Umbilical cord (tissue), 2 donors: ENCODE data around the gene ACTR6. TPM values are rescaled to one million over a fixed set of nuclear protein-coding genes. Genes with fewer than 3 reads are reported as not detected.
A peak's percentile ranks its signal among the peaks of the same experiment; 100 is the strongest.
"Not testable (repeated sequence)": the region's sequence is repeated elsewhere in the genome, so short reads cannot be mapped to it uniquely, and the experiment has no call there.

ENCODE experiments used
- DNase-seq: peaks from one replicate; pipeline ENCODE4 v3.0.0-alpha.2; 2015; ENCODE audit warnings: low spot score
- total RNA-seq: library from RNA; depleted of rRNA; stranded (reverse); fragments of >200 nt; gene quantifications from one replicate; pipeline ENCODE4 v1.2.3, GENCODE V29; 2014; ENCODE audit warnings: low replicate concordance; ENCODE audit not compliant: insufficient read depth

ACTR6 gene
- total RNA-seq: 26.2 TPM

- DNase-seq: peak; percentile 99
Observed at GRCh38 chr12:100200463-100201181, at the start of gene ACTR6. Gene ACTR6, plus strand, starts transcription at chr12:100200815. Its CDS starts 37 bp downstream, at chr12:100200852.

- DNase-seq: no peak
Observed at GRCh38 chr12:100151769-100152168, 48.8 kb upstream of the ACTR6 start.

GRCh38 chr12:100153131-100153530, 47.5 kb upstream of the ACTR6 start:
- DNase-seq: no peak

GRCh38 chr12:100154474-100155247, 46.0 kb upstream of the ACTR6 start:
- DNase-seq: peak; percentile 43

- no peak for DNase-seq
Observed at GRCh38 chr12:100156731-100157426, 43.7 kb upstream of the ACTR6 start.

GRCh38 chr12:100157427-100157821, 43.2 kb upstream of the ACTR6 start:
- no peak for DNase-seq

- no peak for DNase-seq
Observed at GRCh38 chr12:100158535-100158934, 42.1 kb upstream of the ACTR6 start.

GRCh38 chr12:100159391-100160104, 41.1 kb upstream of the ACTR6 start:
- no peak for DNase-seq

- peak; percentile 71 for DNase-seq
Observed at GRCh38 chr12:100163416-100164152, 37.0 kb upstream of the ACTR6 start.

- no peak for DNase-seq
Observed at GRCh38 chr12:100164153-100164704, 36.4 kb upstream of the ACTR6 start.

- no peak for DNase-seq
Observed at GRCh38 chr12:100165356-100165755, 35.3 kb upstream of the ACTR6 start.

GRCh38 chr12:100166232-100166631, 34.4 kb upstream of the ACTR6 start:
- DNase-seq: no peak

- no peak for DNase-seq
Observed at GRCh38 chr12:100168562-100168961, 32.1 kb upstream of the ACTR6 start.

GRCh38 chr12:100169345-100169744, 31.3 kb upstream of the ACTR6 start:
- no peak for DNase-seq

GRCh38 chr12:100170313-100170858, 30.2 kb upstream of the ACTR6 start:
- DNase-seq: peak; percentile 28

GRCh38 chr12:100171248-100171647, 29.4 kb upstream of the ACTR6 start:
- peak; percentile 64 for DNase-seq

- DNase-seq: no peak
Observed at GRCh38 chr12:100173111-100173510, 27.5 kb upstream of the ACTR6 start.

GRCh38 chr12:100174495-100174894, 26.1 kb upstream of the ACTR6 start:
- no peak for DNase-seq

GRCh38 chr12:100176493-100176892, 24.1 kb upstream of the ACTR6 start:
- not testable (repeated sequence) for DNase-seq

GRCh38 chr12:100179252-100179651, 21.4 kb upstream of the ACTR6 start:
- no peak for DNase-seq
